H1 (cell line): ENCODE data around the gene MYCBP2. TPM values are rescaled to one million over a fixed set of nuclear protein-coding genes. Genes with fewer than 3 reads are reported as not detected.

ENCODE experiments used
- CTCF ChIA-PET: fragments of 300-600 bp; sonication (Branson Sonifier 250); formaldehyde crosslinking; loops from one replicate; lab custom pipeline; 2021; ENCODE audit not compliant: partially characterized antibody; lab: Charles Lee
- POLR2A ChIA-PET: fragments of 300-600 bp; sonication (Branson Sonifier 250); formaldehyde crosslinking; loops from one replicate; lab custom pipeline; 2021; ENCODE audit warnings: inconsistent platforms; ENCODE audit not compliant: partially characterized antibody; lab: Charles Lee
- DNase-seq, 2 experiments: peaks; one replicate each; pipeline versions ENCODE4 v3.0.0 to v3.0.0-alpha.2; 2010 to 2022; ENCODE audit warnings: low spot score in 2 of 2, low read depth in 1 of 2, mixed read lengths in 1 of 2
- FAIRE-seq: peaks from 2 replicates; lab custom pipeline; 2011; peaks lifted over from hg19 to GRCh38; lab: Jason Lieb, UNC
- H2AFZ ChIP-seq: 2 replicates; pipeline ENCODE4 v1.8.1; 2012; ENCODE audit warnings: low read length, inconsistent platforms
- H2AK5ac ChIP-seq: 2 replicates; pipeline ENCODE4 v1.6.1; 2013; ENCODE audit warnings: low read depth, low read length
- H2BK120ac ChIP-seq: replicated peaks from 2 replicates; pipeline ENCODE3; 2013; ENCODE audit warnings: low read depth, low read length, inconsistent platforms
- H2BK12ac ChIP-seq: 2 replicates; pipeline ENCODE4 v1.6.1; 2013; ENCODE audit warnings: low read depth, low read length
- H2BK15ac ChIP-seq: 2 replicates; pipeline ENCODE4 v1.6.1; 2013; ENCODE audit warnings: low read length
- H2BK20ac ChIP-seq: 2 replicates; pipeline ENCODE4 v1.6.1; 2013; ENCODE audit warnings: low read length
- H2BK5ac ChIP-seq: 2 replicates; pipeline ENCODE4 v1.6.1; 2013; ENCODE audit warnings: low read depth, low read length
- H3K14ac ChIP-seq: 2 replicates; pipeline ENCODE4 v1.6.1; 2013; ENCODE audit warnings: inconsistent platforms; ENCODE audit not compliant: insufficient read length
- H3K18ac ChIP-seq: 2 replicates; pipeline ENCODE4 v1.6.1; 2013; ENCODE audit warnings: low read length; ENCODE audit errors: extremely low read depth
- H3K23ac ChIP-seq: 2 replicates; pipeline ENCODE4 v1.6.1; 2013; ENCODE audit warnings: inconsistent platforms; ENCODE audit not compliant: insufficient read length
- H3K23me2 ChIP-seq: 2 replicates; pipeline ENCODE4 v1.6.1; 2013; ENCODE audit warnings: low read depth, low read length
- H3K27ac ChIP-seq: 2 replicates; pipeline ENCODE4 v1.6.1; 2011; ENCODE audit warnings: low read depth, low read length, inconsistent platforms
- H3K27me3 ChIP-seq, 4 experiments: replicated peaks in 1 of 4; 1 replicate in 1 of 4; 2 replicates in 3 of 4; pipeline versions ENCODE4 v1.6.1 to v1.8.1; 2011 to 2013; ENCODE audit warnings: low read length in 3 of 4, mild to moderate bottlenecking in 3 of 4, inconsistent platforms in 2 of 4, mixed read lengths in 2 of 4, moderate library complexity in 1 of 4; ENCODE audit not compliant: control insufficient read depth in 3 of 4, insufficient read depth in 3 of 4; ENCODE audit errors: extremely low read depth in 1 of 4
- H3K36me3 ChIP-seq, 4 experiments: 2 replicates each; pipeline versions ENCODE4 v1.6.1 to v1.8.1; 2011 to 2013; ENCODE audit warnings: mild to moderate bottlenecking in 4 of 4, low read length in 3 of 4, moderate library complexity in 2 of 4, control low read depth in 1 of 4, inconsistent platforms in 1 of 4; ENCODE audit not compliant: insufficient read depth in 4 of 4, control insufficient read depth in 2 of 4
- H3K4ac ChIP-seq: replicated peaks from 2 replicates; pipeline ENCODE3; 2013; ENCODE audit warnings: low read length, low read depth, mixed read lengths, inconsistent platforms; ENCODE audit not compliant: insufficient read length
- H3K4me1 ChIP-seq, 4 experiments: replicated peaks in 1 of 4; 1 replicate in 1 of 4; 2 replicates in 3 of 4; pipeline versions ENCODE4 v1.6.1 to v1.8.1; 2011 to 2013; ENCODE audit warnings: low read length in 3 of 4, inconsistent platforms in 2 of 4, mixed read lengths in 1 of 4; ENCODE audit not compliant: insufficient read depth in 4 of 4, control insufficient read depth in 3 of 4
- H3K4me2 ChIP-seq, 2 experiments: 2 replicates each; pipeline versions ENCODE4 v1.6.1 to v1.8.1; 2011 to 2013; ENCODE audit warnings: low read depth in 2 of 2, low read length in 2 of 2, control low read depth in 1 of 2, inconsistent platforms in 1 of 2, mild to moderate bottlenecking in 1 of 2; ENCODE audit not compliant: insufficient read depth in 1 of 2
- H3K4me3 ChIP-seq, 4 experiments: fragments of 200-600, 300-600 bp in 1 of 4; sonication (generic), shearing (Covaris generic), sonication (Bioruptor Twin) in 1 of 4; 2 replicates each; pipeline versions ENCODE4 v1.5.1 to v1.8.1; 2011 to 2016; ENCODE audit warnings: low read length in 4 of 4, low read depth in 3 of 4, control low read depth in 2 of 4, inconsistent platforms in 2 of 4, mild to moderate bottlenecking in 2 of 4, mixed read lengths in 1 of 4, moderate library complexity in 1 of 4; ENCODE audit not compliant: insufficient read depth in 2 of 4; ENCODE audit errors: extremely low read depth in 1 of 4
- H3K56ac ChIP-seq: replicated peaks from 2 replicates; pipeline ENCODE3; 2013; ENCODE audit warnings: low read depth, mild to moderate bottlenecking, mixed read lengths, low read length, inconsistent platforms; ENCODE audit not compliant: insufficient read length
- H3K79me1 ChIP-seq: 2 replicates; pipeline ENCODE4 v1.6.1; 2013; ENCODE audit warnings: low read depth, low read length, control low read depth
- H3K79me2 ChIP-seq, 2 experiments: 2 replicates each; pipeline versions ENCODE4 v1.6.1 to v1.8.1; 2012 to 2013; ENCODE audit warnings: low read length in 2 of 2, mild to moderate bottlenecking in 2 of 2, inconsistent platforms in 1 of 2; ENCODE audit not compliant: insufficient read depth in 2 of 2, control insufficient read depth in 1 of 2
- H3K9ac ChIP-seq, 4 experiments: replicated peaks in 1 of 4; 1 replicate in 1 of 4; 2 replicates in 3 of 4; pipeline versions ENCODE4 v1.6.1 to v1.8.1; 2011 to 2013; ENCODE audit warnings: low read depth in 3 of 4, low read length in 3 of 4, control low read depth in 2 of 4, mild to moderate bottlenecking in 2 of 4, moderate library complexity in 2 of 4, inconsistent platforms in 1 of 4; ENCODE audit errors: extremely low read depth in 1 of 4
- H3K9me3 ChIP-seq, 2 experiments: 2 replicates each; pipeline versions ENCODE4 v1.6.1 to v1.8.1; 2012 to 2013; ENCODE audit warnings: mild to moderate bottlenecking in 2 of 2, moderate library complexity in 2 of 2, control low read depth in 1 of 2, inconsistent platforms in 1 of 2, low read depth in 1 of 2, low read length in 1 of 2, mixed read lengths in 1 of 2; ENCODE audit not compliant: insufficient read depth in 2 of 2
- H4K20me1 ChIP-seq, 2 experiments: replicated peaks in 1 of 2; 2 replicates each; pipeline versions ENCODE3 to v1.8.1; 2011 to 2013; ENCODE audit warnings: inconsistent platforms in 2 of 2, low read length in 2 of 2, mild to moderate bottlenecking in 1 of 2; ENCODE audit not compliant: insufficient read depth in 2 of 2, control insufficient read depth in 1 of 2
- H4K5ac ChIP-seq: 2 replicates; pipeline ENCODE4 v1.6.1; 2013; ENCODE audit warnings: low read length, low read depth, mixed read lengths, inconsistent platforms; ENCODE audit not compliant: insufficient read length
- H4K8ac ChIP-seq: 2 replicates; pipeline ENCODE4 v1.8.0; 2013; ENCODE audit warnings: mild to moderate bottlenecking, moderate library complexity, low read length, inconsistent platforms; ENCODE audit not compliant: insufficient read depth; ENCODE audit errors: extremely low read depth
- H4K91ac ChIP-seq: replicated peaks from 2 replicates; pipeline ENCODE3; 2013; ENCODE audit warnings: low read length, mixed read lengths, inconsistent platforms; ENCODE audit not compliant: insufficient read length
- BACH1 ChIP-seq: IDR thresholded peaks from 2 replicates; pipeline ENCODE4 v1.6.1; 2012; ENCODE audit warnings: low read length, improper control_type of control experiment
- CHD1 ChIP-seq: IDR thresholded peaks from 2 replicates; pipeline ENCODE4 v1.6.1; 2012; ENCODE audit warnings: low read depth, low read length, improper control_type of control experiment
- JUN ChIP-seq: IDR thresholded peaks from 2 replicates; pipeline ENCODE4 v1.6.1; 2011; ENCODE audit warnings: low read depth, mild to moderate bottlenecking, improper control_type of control experiment, low read length
- KDM5A ChIP-seq: fragments of 200-600 bp; IDR thresholded peaks from 2 replicates; pipeline ENCODE4 v1.7.1; 2012; ENCODE audit warnings: mild to moderate bottlenecking, low read length, inconsistent platforms, mixed read lengths
- NANOG ChIP-seq: IDR thresholded peaks from 2 replicates; pipeline ENCODE4 v1.6.1; 2011; ENCODE audit warnings: low read length, low read depth, mild to moderate bottlenecking, inconsistent platforms; ENCODE audit not compliant: insufficient read depth, poor library complexity, severe bottlenecking
- RNF2 ChIP-seq: fragments of 200-900, 300-1000 bp; sonication (generic); IDR thresholded peaks from 2 replicates; pipeline ENCODE4 v1.7.1; 2016; ENCODE audit warnings: borderline replicate concordance, low read depth, mild to moderate bottlenecking, antibody characterized with exemption, low read length; ENCODE audit not compliant: poor library complexity, severe bottlenecking; ENCODE audit errors: missing control alignments
- SP4 ChIP-seq: IDR thresholded peaks from 2 replicates; pipeline ENCODE4 v1.6.1; 2012; ENCODE audit warnings: low read length, inconsistent platforms
- polyA plus RNA-seq, 7 experiments: library from polyadenylated mRNA; depleted of rRNA in 3 of 7; stranded (reverse) in 5 of 7; unstranded in 2 of 7; fragments of >200 nt in 5 of 7; fragments of 200-250 nt in 2 of 7; gene quantifications; 1 replicate in 5 of 7; 2 replicates in 1 of 7; 4 replicates in 1 of 7; pipeline versions ENCODE4 v1.2.1 to v1.2.3, GENCODE V29; 2011 to 2013; ENCODE audit warnings: missing spikeins in 2 of 7, mixed read lengths in 2 of 7
- total RNA-seq: library from RNA; stranded (reverse); fragmentation: NEBNext Ultra II Directional; extraction: Animal tissue kit (Norgen Biotek cat#: 25700); gene quantifications from 2 replicates; pipeline ENCODE4 v1.2.1, GENCODE V29; 2021

MYCBP2 gene
- total and polyA plus RNA-seq, 2 of the 8 experiments (the other 6 are each of a cell fraction or from before 2014, with no cell fraction given) = 19.0 to 52.1 TPM

DNA sequence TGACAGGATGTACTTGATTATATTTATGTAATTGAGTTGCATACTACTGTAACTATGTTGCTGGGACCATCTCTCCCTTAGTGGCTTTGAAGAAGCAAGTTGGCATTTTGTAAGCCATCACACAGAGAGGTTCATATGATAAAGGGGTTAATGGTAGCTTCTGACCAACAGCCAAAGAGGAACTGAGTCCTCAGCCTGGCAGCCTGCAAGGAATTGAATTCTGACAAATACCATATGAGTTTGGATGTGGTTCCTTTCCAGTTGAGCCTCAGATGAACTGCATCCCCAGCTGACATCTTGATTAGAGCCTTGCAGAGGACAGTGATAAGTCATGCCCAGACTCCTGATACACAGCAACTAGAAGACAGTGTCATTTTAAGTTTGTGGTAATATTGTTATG lies 8.6 kb upstream of the MYCBP2 start:
- Histone ChIP-seq H3K27ac (no peak overlapping the region), H3K27me3 (no peaks in the 10 kb centered on the region), H3K4me3 (no peak overlapping the region), H3K79me1 (no peaks in the 10 kb centered on the region), H3K14ac (no peak overlapping the region), H3K23me2 (no peaks in the 10 kb centered on the region; the same call in 1 of the 2 replicates), H3K23ac (no peak overlapping the region), H2BK5ac (no peak overlapping the region), H2AK5ac (no peak overlapping the region), H2BK120ac (no peak overlapping the region), H3K56ac (no peak overlapping the region), H3K79me2 (no peaks in the 10 kb centered on the region), H3K18ac (no peak overlapping the region), H4K5ac (no peak overlapping the region), H3K9ac (no peak overlapping the region), H3K4me1 (no peaks in the 10 kb centered on the region), H2BK15ac (no peak overlapping the region), H3K4ac (no peak overlapping the region), H3K9me3 (no peaks in the 10 kb centered on the region), H2AFZ (no peak overlapping the region), H2BK20ac (no peak overlapping the region), H4K91ac (no peak overlapping the region), H4K8ac (no peak overlapping the region), H2BK12ac (no peak overlapping the region), H3K4me2 (no peak overlapping the region), H4K20me1 (no peaks in the 10 kb centered on the region), H3K36me3 (no peaks in the 10 kb centered on the region)
- CTCF ChIA-PET = interaction anchor here (0.7 to 1.4 kb wide), 3 partner anchors 230 to 356 kb away, joined by 3 read pairs; no protein-coding TSS in a partner anchor
- TF ChIP-seq NANOG (no peak), CHD1 (no peak), KDM5A (no peak), JUN (no peak), SP4 (no peak), BACH1 (no peak), RNF2 (no peak)
- no peak for FAIRE-seq
- no peak for DNase-seq
- POLR2A ChIA-PET = no interaction called here
